Hepatocyte (in vitro differentiated cells): ENCODE measurements around the gene AMDHD2. TPM values are rescaled to one million over a fixed set of nuclear protein-coding genes. Genes with fewer than 3 reads are reported as not detected.

Experiments
- DNase-seq: peaks from one replicate; pipeline ENCODE4 v3.0.0-alpha.2; 2016; ENCODE audit warnings: low spot score
- H2AFZ ChIP-seq: fragments of 200-600 bp; sonication (generic); 2 replicates; pipeline ENCODE4 v1.6.0; 2016; ENCODE audit warnings: antibody characterized with exemption, mild to moderate bottlenecking
- H3K27ac ChIP-seq: fragments of 200-600 bp; sonication (generic); 2 replicates; pipeline ENCODE4 v1.5.1; 2016; ENCODE audit warnings: mild to moderate bottlenecking
- H3K27me3 ChIP-seq: fragments of 200-600 bp; sonication (generic); 2 replicates; pipeline ENCODE4 v1.6.1; 2016
- H3K36me3 ChIP-seq: fragments of 200-600 bp; sonication (generic); replicated peaks from 2 replicates; pipeline ENCODE4 v1.5.1; 2016; ENCODE audit warnings: low read depth; ENCODE audit not compliant: insufficient read depth
- H3K4me1 ChIP-seq: fragments of 200-600 bp; sonication (generic); 2 replicates; pipeline ENCODE4 v1.5.1; 2016; ENCODE audit warnings: mild to moderate bottlenecking, moderate library complexity; ENCODE audit not compliant: insufficient read depth
- H3K4me2 ChIP-seq: fragments of 200-600 bp; sonication (generic); 2 replicates; pipeline ENCODE4 v1.6.0; 2016
- H3K4me3 ChIP-seq: fragments of 200-600 bp; sonication (generic); 2 replicates; pipeline ENCODE4 v1.5.1; 2016; ENCODE audit warnings: mild to moderate bottlenecking
- H3K79me2 ChIP-seq: fragments of 200-600 bp; sonication (generic); 2 replicates; pipeline ENCODE4 v1.6.0; 2017; ENCODE audit warnings: mild to moderate bottlenecking
- H3K9me2 ChIP-seq: fragments of 200-600 bp; sonication (generic); replicated peaks from 2 replicates; pipeline ENCODE4 v1.6.0; 2017; ENCODE audit warnings: mild to moderate bottlenecking; ENCODE audit not compliant: insufficient read depth
- H3K9me3 ChIP-seq: fragments of 200-600 bp; sonication (generic); 2 replicates; pipeline ENCODE4 v1.5.1; 2016; ENCODE audit warnings: low read depth, mild to moderate bottlenecking
- H4K20me1 ChIP-seq: fragments of 200-600 bp; sonication (generic); 2 replicates; pipeline ENCODE4 v1.6.0; 2016; ENCODE audit warnings: mild to moderate bottlenecking; ENCODE audit not compliant: insufficient read depth, poor library complexity, severe bottlenecking
- EZH2 ChIP-seq: fragments of 200-600 bp; sonication (generic); IDR thresholded peaks from 2 replicates; pipeline ENCODE4 v1.6.1; 2016; ENCODE audit warnings: antibody characterized with exemption, mild to moderate bottlenecking, borderline replicate concordance
- EZH2phosphoT487 ChIP-seq: fragments of 200-600 bp; sonication (generic); IDR thresholded peaks from one replicate; pipeline ENCODE4 v1.6.1; 2018; ENCODE audit warnings: antibody characterized with exemption, mild to moderate bottlenecking, low read depth, moderate library complexity; ENCODE audit not compliant: unreplicated experiment, severe bottlenecking
- WGBS: methylation state at CpG from one replicate; pipeline ENCODE4 v1.1.6; 2016; ENCODE audit warnings: low lambda C conversion rate; ENCODE audit errors: missing lambda C conversion rate; 5-methylcytosine and 5-hydroxymethylcytosine counted together
- polyA plus RNA-seq: library from polyadenylated mRNA; unstranded; fragments of >200 nt; fragmentation: Nextera tagmentation; extraction: Ambion mirVana; gene quantifications from 2 replicates; pipeline ENCODE4 v1.2.1, GENCODE V29; 2016
- total RNA-seq: library from RNA; depleted of rRNA; stranded (reverse); fragments of >200 nt; gene quantifications from 2 replicates; pipeline ENCODE4 v1.2.3, GENCODE V29; 2014
- TF ChIP-seq, protein P1 (sequence below): fragments of 200-600 bp; sonication (generic); IDR thresholded peaks from 2 replicates; pipeline ENCODE4 v1.5.1; 2016; ENCODE audit warnings: antibody characterized with exemption, mild to moderate bottlenecking; ENCODE audit not compliant: poor library complexity

AMDHD2 gene
- total and polyA plus RNA-seq, 2 experiments from 2014 or later = 43.6 to 70.8 TPM

DNA sequence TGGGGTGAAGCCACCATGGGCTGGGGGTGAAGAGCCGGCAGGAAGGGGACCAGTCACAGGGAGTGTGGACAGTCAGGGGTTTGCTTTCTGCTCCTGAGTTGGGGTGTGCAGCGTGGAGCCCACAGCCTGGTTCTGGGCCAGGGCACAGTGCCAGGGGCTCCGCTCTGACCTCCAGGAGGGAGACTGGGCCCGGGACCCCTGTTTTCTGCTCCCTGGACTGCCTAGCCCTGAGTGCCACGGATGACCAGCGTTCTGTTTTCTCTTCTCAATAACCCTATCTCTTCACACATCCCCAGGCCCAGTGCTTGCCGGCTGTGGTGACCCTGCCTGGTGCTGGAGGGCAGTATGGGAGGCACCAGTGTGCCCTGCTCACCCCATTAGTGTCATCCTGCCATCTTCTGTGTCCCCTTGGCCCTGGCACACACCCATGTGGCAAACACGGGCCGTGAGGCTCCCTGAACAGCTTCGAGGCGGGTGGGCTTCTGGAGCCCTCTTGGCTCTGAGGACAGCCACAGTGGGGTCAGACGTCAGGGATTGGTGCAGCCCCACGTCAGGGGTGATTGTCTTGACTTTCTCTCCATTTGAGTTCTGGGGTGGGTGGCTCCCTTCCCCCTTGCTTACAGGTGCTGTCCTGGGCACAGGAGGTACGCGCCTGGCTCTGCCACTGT lies 9.9 kb downstream of the AMDHD2 start:
- Histone ChIP-seq H4K20me1 (no peaks in the 10 kb centered on the region), H3K4me3 (no peak overlapping the region), H3K9me2 (no peaks in the 10 kb centered on the region), H3K36me3 (no peaks in the 10 kb centered on the region), H3K4me2 (no peak overlapping the region), H3K27ac (no peak overlapping the region), H3K4me1 (peaks cover 6% of the 10 kb centered on the region), H3K79me2 (peaks cover 7% of the 10 kb centered on the region), H3K9me3 (no peaks in the 10 kb centered on the region), H3K27me3 (no peaks in the 10 kb centered on the region), H2AFZ (no peak overlapping the region)
- WGBS = 94% methylated on average over 15 of the region's 15 CpGs
- no peak for DNase-seq
- TF ChIP-seq EZH2phosphoT487 (no peak), EZH2 (no peak)
- TF ChIP-seq, protein P1, sequence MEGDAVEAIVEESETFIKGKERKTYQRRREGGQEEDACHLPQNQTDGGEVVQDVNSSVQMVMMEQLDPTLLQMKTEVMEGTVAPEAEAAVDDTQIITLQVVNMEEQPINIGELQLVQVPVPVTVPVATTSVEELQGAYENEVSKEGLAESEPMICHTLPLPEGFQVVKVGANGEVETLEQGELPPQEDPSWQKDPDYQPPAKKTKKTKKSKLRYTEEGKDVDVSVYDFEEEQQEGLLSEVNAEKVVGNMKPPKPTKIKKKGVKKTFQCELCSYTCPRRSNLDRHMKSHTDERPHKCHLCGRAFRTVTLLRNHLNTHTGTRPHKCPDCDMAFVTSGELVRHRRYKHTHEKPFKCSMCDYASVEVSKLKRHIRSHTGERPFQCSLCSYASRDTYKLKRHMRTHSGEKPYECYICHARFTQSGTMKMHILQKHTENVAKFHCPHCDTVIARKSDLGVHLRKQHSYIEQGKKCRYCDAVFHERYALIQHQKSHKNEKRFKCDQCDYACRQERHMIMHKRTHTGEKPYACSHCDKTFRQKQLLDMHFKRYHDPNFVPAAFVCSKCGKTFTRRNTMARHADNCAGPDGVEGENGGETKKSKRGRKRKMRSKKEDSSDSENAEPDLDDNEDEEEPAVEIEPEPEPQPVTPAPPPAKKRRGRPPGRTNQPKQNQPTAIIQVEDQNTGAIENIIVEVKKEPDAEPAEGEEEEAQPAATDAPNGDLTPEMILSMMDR = no peak

DNA sequence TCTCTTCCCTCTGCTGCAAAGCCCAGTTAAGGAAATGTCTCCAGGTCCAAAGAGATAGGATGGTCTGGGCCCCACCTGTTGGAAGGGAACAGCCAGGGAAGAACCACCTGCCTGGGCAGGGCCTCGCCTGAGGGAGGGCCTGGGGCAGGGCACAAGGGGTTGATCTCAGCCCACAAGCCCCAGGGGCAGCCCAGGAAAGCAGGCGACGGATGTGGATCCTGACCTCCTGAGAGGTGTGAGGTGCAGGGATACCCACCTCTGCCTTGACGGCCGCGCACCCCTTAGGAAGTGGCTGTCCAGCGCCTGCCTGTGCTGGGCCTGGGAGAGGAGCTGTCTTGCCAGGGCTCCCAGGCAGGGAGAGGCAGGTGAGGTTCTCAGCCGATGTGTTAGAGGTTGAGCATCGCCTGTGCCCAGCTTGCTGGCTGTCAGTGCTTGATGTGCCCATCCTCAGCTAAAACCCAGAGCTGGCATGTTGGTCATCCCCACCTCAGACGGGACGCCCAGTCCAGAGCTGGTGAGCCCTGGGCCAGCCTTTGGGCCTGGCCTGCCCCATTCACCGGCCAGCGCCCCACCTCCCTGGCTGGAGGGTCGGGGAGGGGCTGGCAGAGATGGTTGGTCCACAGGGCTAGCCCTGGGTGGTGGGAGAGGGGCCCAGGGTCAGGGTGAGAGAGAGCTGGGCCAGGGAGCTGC lies 10.6 kb downstream of the AMDHD2 start:
- H3K27me3 ChIP-seq = no peaks in the 10 kb centered on the region
- H4K20me1 ChIP-seq = no peaks in the 10 kb centered on the region
- H3K9me3 ChIP-seq = no peaks in the 10 kb centered on the region
- H3K27ac ChIP-seq = peak overlapping the region; percentile 77
- no peaks in the 10 kb centered on the region for H3K9me2 ChIP-seq
- H3K79me2 ChIP-seq = peaks cover 4% of the 10 kb centered on the region
- no peaks in the 10 kb centered on the region for H3K36me3 ChIP-seq
- peak; percentile 10 for DNase-seq
- TF ChIP-seq EZH2 (no peak), EZH2phosphoT487 (no peak)
- TF ChIP-seq, protein P1 = no peak
- H3K4me3 ChIP-seq = no peak overlapping the region
- H3K4me1 ChIP-seq = peaks cover 5% of the 10 kb centered on the region
- H2AFZ ChIP-seq = no peak overlapping the region
- H3K4me2 ChIP-seq = peak overlapping the region; percentile 82
- 89% methylated on average over 14 of the region's 14 CpGs for WGBS

DNA sequence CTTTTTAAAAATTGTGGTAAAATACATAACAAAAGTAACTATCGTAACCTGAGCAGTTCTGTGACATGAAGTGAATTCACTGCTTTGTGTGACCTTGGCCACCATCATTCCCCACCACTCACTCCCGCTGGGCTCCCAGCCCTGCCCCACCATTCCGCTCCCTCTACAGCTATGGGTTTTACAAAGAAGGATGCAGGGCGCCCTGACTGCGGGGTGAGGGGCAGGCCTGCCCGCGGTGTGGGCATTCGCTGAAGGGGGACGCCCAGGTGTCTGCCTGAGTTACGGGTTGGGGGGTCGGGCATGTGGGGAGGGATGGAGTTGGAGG lies 11.2 kb downstream of the AMDHD2 start, which contains the start of gene CEMP1:
Gene CEMP1, minus strand, starts transcription at position 38 of the 325 bp plus-strand sequence. CDS start 335 bp downstream, outside the sequence.
- Histone ChIP-seq H3K79me2 (no peaks in the 10 kb centered on the region), H3K4me1 (peaks cover 5% of the 10 kb centered on the region), H3K9me3 (no peaks in the 10 kb centered on the region), H3K36me3 (no peaks in the 10 kb centered on the region), H3K27me3 (no peaks in the 10 kb centered on the region), H3K4me2 (peak within 1 kb of the TSS; percentile 89), H3K4me3 (peak within 1 kb of the TSS; percentile 34), H3K27ac (peak within 1 kb of the TSS; percentile 94), H4K20me1 (no peaks in the 10 kb centered on the region), H2AFZ (peak within 1 kb of the TSS; percentile 37), H3K9me2 (no peaks in the 10 kb centered on the region)
- 23% methylated on average over 8 of the region's 11 CpGs for WGBS
- DNase-seq = no peak
- TF ChIP-seq EZH2 (no peak), EZH2phosphoT487 (no peak)
- TF ChIP-seq, protein P1 = no peak
